RWPE1 (cell line): ENCODE results near the gene CCDC167.

Source experiments
- CTCF ChIA-PET: fragments of 350-600 bp; sonication (Branson Sonifier 250); formaldehyde crosslinking; extraction: SDS; loops from one replicate; lab custom pipeline; 2021; lab: Yijun Ruan, JAX
- POLR2A ChIA-PET: fragments of 400-600 bp; formaldehyde crosslinking; extraction: SDS; loops from one replicate; lab custom pipeline; 2020; ENCODE audit warnings: antibody characterized with exemption; ENCODE audit not compliant: low non-redundant PET; lab: Yijun Ruan, JAX
- DNase-seq: peaks from one replicate; pipeline ENCODE4 v3.0.0; 2012; ENCODE audit warnings: low spot score
- H3K27ac ChIP-seq: fragments of 450-650 bp; 2 replicates; pipeline ENCODE4 v1.5.1; 2017
- TF ChIP-seq, protein P1 (sequence below): fragments of 450-650 bp; conservative IDR thresholded peaks from 2 replicates; pipeline ENCODE4 v1.5.1; 2017; ENCODE audit warnings: low read depth, mild to moderate bottlenecking

Gene CCDC167

DNA sequence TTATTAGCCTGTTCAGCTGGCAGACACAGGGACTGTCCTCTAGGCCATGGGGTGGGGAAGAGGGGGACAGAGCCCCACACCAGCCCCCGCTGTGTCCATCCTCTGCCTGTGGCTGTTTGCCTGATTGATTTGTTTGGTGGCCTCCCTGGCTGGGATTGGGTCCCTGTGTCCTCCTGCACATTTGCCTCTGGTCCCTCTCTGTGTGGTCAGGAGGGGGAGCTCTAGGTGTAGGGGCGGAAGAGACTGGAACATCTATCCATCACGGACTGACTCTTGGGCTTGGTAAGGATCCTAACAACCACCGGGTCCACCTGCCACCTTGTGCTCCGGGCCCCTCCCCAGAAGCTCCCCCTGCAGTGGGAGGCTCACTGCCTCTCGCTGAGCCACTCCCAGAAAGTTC lies 38.4 kb upstream of the CCDC167 start:
- CTCF ChIA-PET: interaction anchor here (0.6 to 2.8 kb wide), 19 partner anchors 9 to 561 kb away, joined by 3 to 13 read pairs (median 3); no protein-coding TSS in a partner anchor
- TF ChIP-seq, protein P1, sequence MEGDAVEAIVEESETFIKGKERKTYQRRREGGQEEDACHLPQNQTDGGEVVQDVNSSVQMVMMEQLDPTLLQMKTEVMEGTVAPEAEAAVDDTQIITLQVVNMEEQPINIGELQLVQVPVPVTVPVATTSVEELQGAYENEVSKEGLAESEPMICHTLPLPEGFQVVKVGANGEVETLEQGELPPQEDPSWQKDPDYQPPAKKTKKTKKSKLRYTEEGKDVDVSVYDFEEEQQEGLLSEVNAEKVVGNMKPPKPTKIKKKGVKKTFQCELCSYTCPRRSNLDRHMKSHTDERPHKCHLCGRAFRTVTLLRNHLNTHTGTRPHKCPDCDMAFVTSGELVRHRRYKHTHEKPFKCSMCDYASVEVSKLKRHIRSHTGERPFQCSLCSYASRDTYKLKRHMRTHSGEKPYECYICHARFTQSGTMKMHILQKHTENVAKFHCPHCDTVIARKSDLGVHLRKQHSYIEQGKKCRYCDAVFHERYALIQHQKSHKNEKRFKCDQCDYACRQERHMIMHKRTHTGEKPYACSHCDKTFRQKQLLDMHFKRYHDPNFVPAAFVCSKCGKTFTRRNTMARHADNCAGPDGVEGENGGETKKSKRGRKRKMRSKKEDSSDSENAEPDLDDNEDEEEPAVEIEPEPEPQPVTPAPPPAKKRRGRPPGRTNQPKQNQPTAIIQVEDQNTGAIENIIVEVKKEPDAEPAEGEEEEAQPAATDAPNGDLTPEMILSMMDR: no peak
- POLR2A ChIA-PET: no interaction called here
- DNase-seq: peak; percentile 54
- H3K27ac ChIP-seq: no peak overlapping the region

DNA sequence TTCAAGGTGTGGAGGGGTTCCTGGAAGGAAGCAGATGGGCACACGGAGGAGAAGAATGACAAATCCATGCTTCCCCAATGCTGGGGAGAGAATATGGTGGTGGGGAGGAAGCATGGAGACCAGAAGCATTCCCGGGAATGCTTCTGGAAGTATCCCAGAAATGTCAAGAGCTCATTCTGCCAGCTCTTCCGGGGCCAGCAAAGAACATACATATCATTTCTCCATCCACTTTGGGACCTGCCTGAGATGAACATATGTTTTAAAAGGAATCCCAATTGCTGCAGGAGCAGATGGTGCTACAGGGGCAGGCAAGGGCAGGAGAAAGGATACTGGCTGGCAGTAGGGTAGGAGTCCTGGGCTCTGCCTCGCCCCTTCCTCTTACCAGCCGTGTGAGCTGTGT lies 37.9 kb upstream of the CCDC167 start:
- CTCF ChIA-PET: interaction anchor here (0.6 to 2.8 kb wide), 8 partner anchors 9 to 155 kb away, joined by 3 to 13 read pairs (median 3); no protein-coding TSS in a partner anchor
- no peak overlapping the region for H3K27ac ChIP-seq
- DNase-seq: no peak
- TF ChIP-seq, protein P1: no peak
- POLR2A ChIA-PET: no interaction called here

DNA sequence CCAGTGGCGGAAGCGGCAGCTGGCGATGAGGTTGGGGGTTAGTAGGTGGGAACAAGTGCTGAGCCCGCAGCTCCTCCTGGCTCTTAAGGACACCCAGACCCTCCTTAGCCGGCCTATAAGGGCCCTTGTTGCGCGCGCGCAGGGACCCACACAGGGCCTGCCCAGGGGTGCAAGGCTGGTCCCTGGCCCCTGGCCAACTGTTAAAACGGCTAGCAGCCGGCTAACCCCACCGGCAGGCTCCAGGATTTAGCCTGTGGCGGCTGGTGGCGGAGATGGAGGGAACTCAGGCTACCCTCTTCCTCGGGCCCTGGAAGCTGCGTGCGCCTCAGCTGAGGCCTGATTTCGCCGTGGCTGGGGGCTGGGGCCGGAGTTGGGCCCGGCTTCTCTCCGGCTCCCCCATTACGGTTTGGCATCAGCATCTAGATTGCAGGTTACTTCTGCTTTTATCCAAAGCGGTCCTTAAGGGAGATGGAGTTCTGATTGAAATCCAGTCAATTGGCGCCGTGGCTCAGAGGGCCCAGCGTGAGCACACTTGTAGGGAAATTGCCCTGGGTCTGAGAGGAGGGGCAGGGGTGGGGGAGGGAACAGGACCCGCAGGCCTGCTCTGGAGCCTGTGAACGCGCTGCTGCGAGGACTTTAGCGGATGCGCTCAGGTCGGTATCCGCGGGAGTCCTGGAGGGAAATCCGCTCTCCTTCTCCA lies 36.9 kb upstream of the CCDC167 start:
- POLR2A ChIA-PET: no interaction called here

DNA sequence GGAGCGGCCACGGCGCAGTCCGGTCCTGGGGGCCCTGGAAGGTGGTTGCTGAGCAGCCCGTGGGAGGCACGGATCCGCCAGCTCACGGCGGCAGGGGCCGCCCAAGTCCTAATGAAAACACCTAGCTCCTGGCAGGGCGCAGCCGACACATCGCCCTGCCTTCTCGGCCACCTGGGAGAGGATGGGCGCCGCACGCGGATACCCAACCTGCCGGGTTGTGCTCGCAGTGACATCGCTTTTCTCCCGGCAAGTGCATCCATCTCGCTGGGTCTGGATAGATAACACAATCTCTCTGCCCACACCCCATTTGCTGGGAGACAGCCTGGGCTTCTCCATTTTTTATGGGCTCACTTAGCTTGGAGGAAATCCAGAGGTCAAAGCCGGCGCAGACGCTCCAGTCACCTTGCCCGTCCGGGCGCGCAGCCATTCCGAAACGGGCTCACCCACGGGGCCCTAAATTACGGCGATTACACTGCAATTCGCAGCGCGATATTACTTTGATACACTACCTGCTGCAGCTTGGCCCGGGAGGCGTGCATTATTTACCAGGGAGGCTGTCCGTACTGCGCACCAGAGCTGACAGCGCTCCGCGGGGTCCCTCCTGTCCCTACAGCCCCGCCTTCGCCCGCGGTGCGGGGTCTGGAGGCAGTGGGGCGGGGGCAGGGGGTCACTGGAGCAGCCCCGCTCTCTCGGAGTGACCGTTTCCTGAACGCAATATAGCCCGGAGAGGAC lies 36.2 kb upstream of the CCDC167 start:
- peak; percentile 38 for DNase-seq
- ChIA-PET CTCF (interaction anchor here (0.6 to 1.4 kb wide), 6 partner anchors 12 to 889 kb away, joined by 3 to 10 read pairs (median 4); no protein-coding TSS in a partner anchor), POLR2A (no interaction called here)
- H3K27ac ChIP-seq: no peak overlapping the region
- TF ChIP-seq, protein P1: no peak

More for the DNA sequence above, 36.9 kb upstream of the CCDC167 start:
- H3K27ac ChIP-seq: no peak overlapping the region
- CTCF ChIA-PET: interaction anchor here (0.6 to 2.8 kb wide), 6 partner anchors 8 to 168 kb away, joined by 3 to 13 read pairs (median 4); no protein-coding TSS in a partner anchor
- DNase-seq: no peak
- TF ChIP-seq, protein P1: no peak

DNA sequence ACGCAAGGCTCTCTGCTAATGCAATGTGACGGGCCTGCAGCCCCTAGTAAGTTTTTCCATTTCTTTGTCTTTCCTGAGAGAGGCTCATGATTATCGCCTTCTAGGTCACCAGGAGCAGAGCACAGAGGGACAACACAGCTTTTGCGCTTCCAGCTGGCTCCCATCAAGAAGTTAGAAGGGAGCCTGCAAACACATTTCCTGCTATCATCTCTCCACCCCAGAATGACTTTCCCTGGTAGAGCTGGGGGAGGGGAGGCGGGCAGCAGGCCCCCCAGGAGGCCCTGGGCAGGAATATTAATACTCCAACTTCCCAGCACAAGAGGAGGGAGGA lies 35.7 kb upstream of the CCDC167 start:
- ChIA-PET POLR2A (no interaction called here), CTCF (interaction anchor here (0.6 to 1.4 kb wide), 5 partner anchors 12 to 890 kb away, joined by 3 to 10 read pairs (median 4); no protein-coding TSS in a partner anchor)
- H3K27ac ChIP-seq: no peak overlapping the region
- TF ChIP-seq, protein P1: no peak
- DNase-seq: no peak

DNA sequence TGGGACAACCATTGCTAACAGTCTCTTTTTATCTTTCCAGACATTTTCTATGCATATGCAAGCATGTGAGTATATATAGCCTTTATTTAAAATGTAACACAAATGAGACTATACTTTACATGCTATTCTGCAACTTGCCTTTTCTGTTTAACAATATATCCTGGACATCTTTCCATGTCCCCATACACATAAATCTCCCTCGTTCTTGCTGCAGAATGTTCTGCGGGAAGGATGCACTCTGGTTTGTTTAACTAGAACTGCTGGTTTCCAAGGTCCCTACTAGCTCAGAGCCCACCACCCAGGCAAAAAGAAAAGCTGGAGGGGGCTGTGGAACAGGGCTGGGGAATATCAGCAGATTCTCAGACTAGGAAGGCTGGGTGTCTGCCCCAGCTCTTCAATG lies 35.2 kb upstream of the CCDC167 start:
- ChIA-PET CTCF (interaction anchor here (0.6 kb wide), 1 partner anchor 67 kb away, joined by 3 read pairs; no protein-coding TSS in a partner anchor), POLR2A (no interaction called here)
- no peak overlapping the region for H3K27ac ChIP-seq
- TF ChIP-seq, protein P1: no peak
- DNase-seq: no peak
